Stomach (tissue), 4 donors: ENCODE results near the gene PRLH.

Source experiments
- CTCF ChIP-seq, 7 experiments: fragments of 450-650 bp in 4 of 7; fragments of 200-600 bp in 3 of 7; sonication (generic) in 3 of 7; IDR thresholded peaks; one replicate each; pipeline ENCODE4 v1.5.1; 2016 to 2019; ENCODE audit warnings: antibody characterized with exemption in 7 of 7, control low read depth in 2 of 7, mild to moderate bottlenecking in 1 of 7
- EP300 ChIP-seq: sonication (generic); formaldehyde crosslinking; IDR thresholded peaks from one replicate; pipeline ENCODE4 v1.6.1; 2017; ENCODE audit warnings: antibody characterized with exemption
- POLR2A ChIP-seq, 4 donors: fragments of 450-650 bp; IDR thresholded peaks; one replicate each; pipeline ENCODE4 v1.6.1; 2016; ENCODE audit warnings: antibody characterized with exemption in 4 of 4, control low read depth in 2 of 4, mild to moderate bottlenecking in 1 of 4, moderate library complexity in 1 of 4
- POLR2AphosphoS5 ChIP-seq, 3 donors: sonication (generic); formaldehyde crosslinking; IDR thresholded peaks; one replicate each; pipeline ENCODE4 v1.6.1; 2016; ENCODE audit warnings: antibody characterized with exemption in 3 of 3

DNA sequence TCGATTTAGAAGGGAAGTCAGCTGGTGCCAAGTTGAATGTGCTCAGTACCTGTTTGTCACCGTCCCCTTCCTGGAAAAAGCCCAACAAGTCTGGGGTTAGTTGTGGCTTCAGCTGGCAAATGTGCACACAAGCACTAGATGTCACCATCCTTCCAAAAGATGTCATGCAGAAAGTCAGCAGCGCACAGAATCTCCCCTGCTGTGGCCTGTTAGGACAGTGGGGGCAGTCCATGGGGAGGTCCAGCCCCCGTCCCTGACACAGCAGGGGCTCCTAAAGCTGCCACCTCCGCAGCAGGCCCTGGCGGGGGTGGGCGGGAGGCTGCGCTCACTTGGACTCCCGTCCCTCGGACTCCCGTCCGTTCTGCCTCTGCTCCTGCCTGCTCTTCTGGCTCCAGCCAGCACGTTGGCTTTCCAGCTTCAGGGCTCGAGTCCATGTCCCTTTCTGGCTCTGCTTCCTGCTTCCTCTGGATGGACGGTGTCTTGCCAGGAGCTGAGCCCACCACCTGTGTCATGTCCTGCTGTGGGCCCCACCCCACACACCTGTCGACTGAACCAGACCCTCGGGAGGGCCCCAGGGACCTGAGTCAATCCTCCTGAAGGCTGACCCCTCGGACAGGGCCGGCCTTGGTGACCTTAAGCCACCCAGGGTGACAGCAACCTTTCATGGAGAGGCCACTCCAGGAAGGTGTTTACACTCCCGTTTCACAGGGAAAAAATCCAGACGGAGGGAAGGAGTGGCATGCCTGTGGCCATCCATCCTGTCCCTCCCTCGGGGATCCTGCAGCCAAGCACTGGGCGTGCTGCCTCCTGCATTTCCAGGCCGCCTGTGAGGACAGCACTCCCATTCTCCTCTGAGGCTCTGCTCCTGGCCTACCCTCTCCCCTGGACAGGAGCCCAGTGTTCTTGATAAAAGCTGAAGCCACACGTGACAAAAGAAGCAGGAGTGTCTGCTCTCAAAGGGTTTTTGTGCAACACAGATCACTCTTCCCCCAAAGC lies 15.7 kb downstream of the PRLH start:
- TF ChIP-seq CTCF (IDR thresholded peaks at IDR 0.05) (peak in 3 of 7 experiments; percentile 17 to 34 (median 27)), POLR2A (IDR thresholded peaks at IDR 0.05) (no peak), POLR2AphosphoS5 (IDR thresholded peaks at IDR 0.05) (peak; percentile 21 to 51 (median 50)), EP300 (no peak)
